Activated CD4-positive, alpha-beta T cell treated with anti-CD3 and anti-CD28 coated beads, Interleukin-2, amount 10 ng/mL, durations not matched to agents 7 days and 5 days (primary cell): Measurements from ENCODE around the gene ATP1B1. TPM values are rescaled to one million over a fixed set of nuclear protein-coding genes. Genes with fewer than 3 reads are reported as not detected.
"Not testable (repeated sequence)": the region's sequence is repeated elsewhere in the genome, so short reads cannot be mapped to it uniquely, and the experiment has no call there.

Experiments used
- CTCF ChIA-PET: fragments of 350-600 bp; sonication (Branson Sonifier 250); formaldehyde crosslinking; loops from one replicate; lab custom pipeline; 2021; ENCODE audit warnings: antibody characterized with exemption; lab: Charles Lee
- POLR2A ChIA-PET: fragments of 350-600 bp; sonication (Branson Sonifier 250); formaldehyde crosslinking; loops from one replicate; lab custom pipeline; 2021; ENCODE audit warnings: antibody characterized with exemption; lab: Charles Lee
- DNase-seq: peaks from one replicate; pipeline ENCODE4 v3.0.0-alpha.2; 2020
- H3K27ac Mint-ChIP-seq: one replicate; pipeline ENCODE4 v1.8.0; 2021; ENCODE audit warnings: mild to moderate bottlenecking, moderate library complexity, mixed read lengths
- H3K27me3 Mint-ChIP-seq: one replicate; pipeline ENCODE4 v1.8.0; 2021; ENCODE audit warnings: mixed read lengths
- H3K36me3 Mint-ChIP-seq: one replicate; pipeline ENCODE4 v1.8.0; 2021; ENCODE audit warnings: low read depth, mixed read lengths
- H3K4me1 Mint-ChIP-seq: one replicate; pipeline ENCODE4 v1.8.0; 2021; ENCODE audit warnings: mixed read lengths
- H3K4me3 Mint-ChIP-seq: one replicate; pipeline ENCODE4 v1.8.0; 2021; ENCODE audit warnings: mild to moderate bottlenecking, moderate library complexity, mixed read lengths
- H3K9me3 Mint-ChIP-seq: one replicate; pipeline ENCODE4 v1.8.0; 2021; ENCODE audit warnings: mixed read lengths
- total RNA-seq, 2 experiments: library from RNA; stranded (reverse); gene quantifications; one replicate each; pipeline ENCODE4 v1.2.3, GENCODE V29; 2021

The ATP1B1 gene
- total RNA-seq, 2 experiments from 2014 or later: 2.6 to 3.4 TPM

- H3K9me3 Mint-ChIP-seq: no peaks in the 10 kb centered on the region
- H3K4me1 Mint-ChIP-seq: no peaks in the 10 kb centered on the region
- CTCF ChIA-PET: no interaction called here
- H3K27ac Mint-ChIP-seq: no peak overlapping the region
- DNase-seq: no peak
- H3K36me3 Mint-ChIP-seq: no peaks in the 10 kb centered on the region
- H3K27me3 Mint-ChIP-seq: no peaks in the 10 kb centered on the region
- POLR2A ChIA-PET: no interaction called here
- H3K4me3 Mint-ChIP-seq: no peak overlapping the region
Measured at GRCh38 chr1:169155675-169156074, 49.2 kb downstream of the ATP1B1 start.

GRCh38 chr1:169156580-169156979 is 50.1 kb downstream of the ATP1B1 start:
- CTCF ChIA-PET: no interaction called here
- POLR2A ChIA-PET: no interaction called here
- no peak for DNase-seq
- Mint-ChIP-seq H3K9me3 (no peaks in the 10 kb centered on the region), H3K4me3 (no peak overlapping the region), H3K27ac (no peak overlapping the region), H3K36me3 (no peaks in the 10 kb centered on the region), H3K27me3 (no peaks in the 10 kb centered on the region), H3K4me1 (no peaks in the 10 kb centered on the region)

- no peak overlapping the region for H3K4me3 Mint-ChIP-seq
- no peaks in the 10 kb centered on the region for H3K4me1 Mint-ChIP-seq
- ChIA-PET CTCF (no interaction called here), POLR2A (no interaction called here)
- H3K36me3 Mint-ChIP-seq: no peaks in the 10 kb centered on the region
- no peak for DNase-seq
- no peaks in the 10 kb centered on the region for H3K9me3 Mint-ChIP-seq
- no peak overlapping the region for H3K27ac Mint-ChIP-seq
- no peaks in the 10 kb centered on the region for H3K27me3 Mint-ChIP-seq
Measured at GRCh38 chr1:169160845-169161495, 54.5 kb downstream of the ATP1B1 start.

- no peaks in the 10 kb centered on the region for H3K4me1 Mint-ChIP-seq
- CTCF ChIA-PET: no interaction called here
- H3K4me3 Mint-ChIP-seq: no peak overlapping the region
- POLR2A ChIA-PET: no interaction called here
- no peaks in the 10 kb centered on the region for H3K27me3 Mint-ChIP-seq
- H3K36me3 Mint-ChIP-seq: no peaks in the 10 kb centered on the region
- no peaks in the 10 kb centered on the region for H3K9me3 Mint-ChIP-seq
- no peak for DNase-seq
- H3K27ac Mint-ChIP-seq: no peak overlapping the region
Measured at GRCh38 chr1:169161496-169162194, 55.2 kb downstream of the ATP1B1 start.

- no peaks in the 10 kb centered on the region for H3K27me3 Mint-ChIP-seq
- H3K9me3 Mint-ChIP-seq: no peaks in the 10 kb centered on the region
- H3K4me3 Mint-ChIP-seq: no peak overlapping the region
- H3K4me1 Mint-ChIP-seq: no peaks in the 10 kb centered on the region
- H3K36me3 Mint-ChIP-seq: no peaks in the 10 kb centered on the region
- ChIA-PET POLR2A (no interaction called here), CTCF (no interaction called here)
- no peak for DNase-seq
- H3K27ac Mint-ChIP-seq: no peak overlapping the region
Measured at GRCh38 chr1:169163059-169163458, 56.6 kb downstream of the ATP1B1 start.

- Mint-ChIP-seq H3K36me3 (no peaks in the 10 kb centered on the region), H3K9me3 (peaks cover 3% of the 10 kb centered on the region), H3K27ac (no peak overlapping the region), H3K4me1 (no peaks in the 10 kb centered on the region), H3K4me3 (no peak overlapping the region), H3K27me3 (no peaks in the 10 kb centered on the region)
- DNase-seq: no peak
- ChIA-PET POLR2A (no interaction called here), CTCF (interaction anchor here (0.6 kb wide), 1 partner anchor 174 kb away, joined by 4 read pairs; no protein-coding TSS in a partner anchor)
Measured at GRCh38 chr1:169175461-169175860, 69.0 kb downstream of the ATP1B1 start.

- CTCF ChIA-PET, H3K4me3 Mint-ChIP-seq, POLR2A ChIA-PET: not testable (repeated sequence)
Measured at GRCh38 chr1:169179431-169179830, 72.9 kb downstream of the ATP1B1 start.

GRCh38 chr1:169180174-169180573 is 73.7 kb downstream of the ATP1B1 start:
- POLR2A ChIA-PET: no interaction called here
- CTCF ChIA-PET: no interaction called here
- no peaks in the 10 kb centered on the region for H3K27me3 Mint-ChIP-seq
- H3K4me3 Mint-ChIP-seq: no peak overlapping the region
- H3K27ac Mint-ChIP-seq: no peak overlapping the region
- no peaks in the 10 kb centered on the region for H3K4me1 Mint-ChIP-seq
- H3K36me3 Mint-ChIP-seq: no peaks in the 10 kb centered on the region
- no peak for DNase-seq
- H3K9me3 Mint-ChIP-seq: peaks cover 3% of the 10 kb centered on the region

More at GRCh38 chr1:169179431-169179830, 72.9 kb downstream of the ATP1B1 start:
- not testable (repeated sequence) for H3K9me3 Mint-ChIP-seq, H3K27ac Mint-ChIP-seq, H3K4me1 Mint-ChIP-seq, H3K36me3 Mint-ChIP-seq, H3K27me3 Mint-ChIP-seq, DNase-seq
